ENCODE data around the gene PRKN.

GRCh38 chr6:161422710-161423680 lies 1304.6 kb downstream of the PRKN start:
- no peak for TF ChIP-seq CTCF (IDR thresholded peaks at IDR 0.05; ENCODE audit: low read length)
- TF ChIP-seq EZH2 (IDR thresholded peaks at IDR 0.05; ENCODE audit: borderline replicate concordance, low read length), result no peak

Data from OCI-LY1 (cell line).